ENCODE measurements around the gene ACVR1B.

Gene ACVR1B

DNA sequence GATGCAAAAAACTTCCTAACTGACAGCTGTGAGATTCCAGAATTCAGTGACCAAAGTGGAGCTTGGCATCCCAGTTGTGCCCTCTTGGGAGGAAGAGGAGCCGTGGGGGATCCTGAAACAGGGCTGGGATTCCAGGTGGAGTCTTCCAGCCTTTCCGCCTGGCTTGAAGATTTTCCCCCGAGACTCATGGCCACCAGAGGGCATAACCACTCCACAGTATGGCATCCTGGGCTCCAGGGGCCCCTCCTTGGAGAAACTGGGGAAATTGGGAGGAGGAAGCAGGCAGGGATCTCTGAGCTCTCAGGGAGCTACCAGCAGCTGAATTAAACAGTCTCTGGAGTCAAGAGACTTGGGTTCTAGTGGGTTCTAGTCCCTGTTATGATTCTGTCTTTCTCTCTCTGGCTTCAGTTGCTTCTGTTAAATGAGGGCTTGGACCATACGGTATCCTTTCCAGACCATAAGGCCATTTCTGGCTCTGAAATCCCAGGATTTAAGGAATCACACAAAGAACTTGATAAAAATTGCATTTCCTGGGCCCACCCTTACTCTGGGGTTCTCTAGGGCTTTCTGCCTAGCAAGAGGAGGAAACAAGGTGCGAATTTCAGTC, 52.6 kb downstream of the ACVR1B start:
- DNase-seq (ENCODE audit: low read depth): no peak

- no peak for DNase-seq (ENCODE audit: low read depth)
These were observed 53.9 kb downstream of the ACVR1B start for GRCh38 chr12:52005218-52005902.

- DNase-seq (ENCODE audit: low read depth): no peak
These were observed 54.6 kb downstream of the ACVR1B start for GRCh38 chr12:52005903-52006703.

DNA sequence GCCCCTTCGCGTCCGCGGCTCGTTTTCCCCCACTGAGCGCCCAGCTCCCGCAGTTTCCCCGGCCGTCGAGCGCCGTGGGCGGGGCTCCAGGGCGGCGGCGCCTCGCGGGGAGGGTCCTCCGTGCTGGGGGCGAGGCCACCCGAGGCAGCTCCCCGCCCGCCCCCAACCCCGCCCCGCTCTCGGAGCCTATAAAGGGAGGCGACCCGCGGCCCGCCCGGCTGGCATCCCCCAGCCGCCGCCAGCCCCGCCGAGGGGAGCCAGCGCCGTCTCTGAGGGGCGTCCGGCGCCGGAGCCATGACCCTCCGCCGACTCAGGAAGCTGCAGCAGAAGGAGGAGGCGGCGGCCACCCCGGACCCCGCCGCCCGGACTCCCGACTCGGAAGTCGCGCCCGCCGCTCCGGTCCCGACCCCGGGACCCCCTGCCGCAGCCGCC, 55.2 kb downstream of the ACVR1B start, which contains the start of gene TAMALIN:
Gene TAMALIN (plus strand): TSS at position 221 of the 432 bp plus-strand sequence. CDS start 74 bp downstream, at position 295.
- no peak for DNase-seq (ENCODE audit: low read depth)

- DNase-seq (ENCODE audit: low read depth): no peak
These were observed 55.8 kb downstream of the ACVR1B start for GRCh38 chr12:52007158-52007921.

DNA sequence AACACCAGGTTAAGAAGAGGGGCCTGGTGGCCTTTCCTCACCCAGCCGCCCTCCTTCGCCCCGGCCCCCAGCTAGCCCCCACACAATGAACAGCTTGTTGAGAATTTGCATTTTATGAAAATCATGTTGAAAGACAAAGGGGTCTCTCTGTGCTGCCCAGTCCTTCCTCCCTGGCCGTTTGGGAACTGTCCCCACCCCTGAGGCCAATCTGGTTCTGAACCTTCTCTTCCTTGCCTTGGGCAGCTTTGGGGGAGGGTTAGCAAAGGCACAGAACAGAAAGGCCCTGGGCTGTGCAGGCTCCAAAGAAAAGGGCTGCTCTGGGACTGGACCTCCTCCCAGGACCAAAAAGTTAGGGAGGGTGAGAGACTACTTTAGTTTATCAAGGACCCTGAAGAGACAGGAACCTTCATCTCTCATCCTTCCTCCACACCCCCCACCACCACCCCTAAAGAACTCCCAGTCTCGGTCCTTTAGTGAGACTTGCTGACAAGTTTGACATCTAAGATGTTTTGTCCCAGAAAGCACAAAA, 56.5 kb downstream of the ACVR1B start:
- DNase-seq (ENCODE audit: low read depth): no peak

DNA sequence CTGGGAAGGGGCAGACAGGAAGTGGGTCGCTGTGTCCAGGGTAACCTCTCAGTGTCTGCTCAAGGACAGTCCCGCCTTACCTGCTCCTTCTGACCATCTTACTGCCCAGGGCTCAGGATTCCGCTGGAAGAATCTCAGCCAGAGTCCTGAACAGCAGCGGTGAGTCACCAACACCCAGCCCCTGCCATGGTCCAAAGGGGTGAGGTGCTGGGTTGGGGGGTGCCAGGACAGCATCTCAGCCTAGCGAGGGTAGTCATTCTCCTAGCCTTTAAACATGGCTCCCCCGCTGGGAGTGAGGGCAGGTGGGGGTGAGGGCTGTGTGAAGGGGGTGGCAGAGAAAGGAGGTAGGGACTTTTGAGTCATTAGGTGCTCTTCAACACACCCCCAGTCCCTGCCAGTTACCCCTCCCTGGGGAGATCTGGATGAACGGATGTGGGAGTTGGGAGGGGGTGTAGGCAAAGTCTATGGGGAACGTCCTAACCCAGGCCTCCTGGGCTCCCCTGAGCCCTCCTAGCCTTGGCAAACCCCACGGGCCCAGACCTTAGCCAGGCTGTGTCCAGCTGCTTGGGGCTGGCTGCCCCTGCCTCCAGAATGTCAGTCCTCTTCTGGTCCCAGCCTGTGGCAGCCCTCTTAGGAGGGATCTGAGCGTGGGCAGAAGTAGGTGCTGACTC, 57.7 kb downstream of the ACVR1B start:
- DNase-seq (ENCODE audit: low read depth): no peak

- DNase-seq (ENCODE audit: low read depth): no peak
These were observed 58.7 kb downstream of the ACVR1B start for GRCh38 chr12:52010152-52010622.

DNA sequence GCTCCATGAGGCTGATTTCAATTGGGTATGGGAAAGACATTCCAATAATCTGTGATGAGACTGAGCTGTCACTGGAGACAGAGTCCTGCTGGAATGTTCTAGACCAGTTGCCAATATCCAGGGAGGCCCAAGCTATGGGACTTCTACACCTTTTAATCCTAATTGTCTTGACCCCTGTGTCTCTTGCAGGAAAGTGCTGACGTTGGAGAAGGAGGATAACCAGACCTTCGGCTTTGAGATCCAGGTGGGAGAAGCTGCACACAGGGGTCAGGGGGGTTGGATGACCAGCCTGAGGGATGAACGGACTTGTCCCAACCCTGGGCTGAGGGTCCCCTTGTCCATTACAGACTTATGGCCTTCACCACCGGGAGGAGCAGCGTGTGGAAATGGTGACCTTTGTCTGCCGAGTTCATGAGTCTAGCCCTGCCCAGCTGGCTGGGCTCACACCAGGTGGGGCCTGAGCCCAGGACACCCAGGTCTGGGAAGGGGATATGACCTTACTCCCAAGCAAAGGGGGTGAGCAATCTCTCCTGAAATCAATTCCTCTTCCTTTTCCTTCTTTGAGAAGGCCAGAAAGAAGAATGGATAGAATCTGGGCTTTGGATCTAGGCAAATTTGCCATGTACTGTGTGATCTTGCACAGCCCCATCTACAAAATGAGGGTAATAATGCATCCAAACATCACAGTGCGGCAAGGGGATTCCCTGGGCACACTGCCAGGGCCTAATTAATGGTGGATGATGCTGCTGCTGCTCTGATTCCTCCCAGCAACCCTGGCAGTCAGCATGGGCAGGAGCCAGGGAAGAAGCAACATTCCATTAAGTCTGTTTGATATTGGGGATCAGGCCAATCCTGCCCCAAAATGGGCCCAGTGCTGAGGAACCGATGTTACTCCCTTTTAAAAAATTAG, 59.4 kb downstream of the ACVR1B start:
- DNase-seq (ENCODE audit: low read depth): no peak

GRCh38 chr12:52011602-52012214, 60.2 kb downstream of the ACVR1B start:
- no peak for DNase-seq (ENCODE audit: low read depth)

DNA sequence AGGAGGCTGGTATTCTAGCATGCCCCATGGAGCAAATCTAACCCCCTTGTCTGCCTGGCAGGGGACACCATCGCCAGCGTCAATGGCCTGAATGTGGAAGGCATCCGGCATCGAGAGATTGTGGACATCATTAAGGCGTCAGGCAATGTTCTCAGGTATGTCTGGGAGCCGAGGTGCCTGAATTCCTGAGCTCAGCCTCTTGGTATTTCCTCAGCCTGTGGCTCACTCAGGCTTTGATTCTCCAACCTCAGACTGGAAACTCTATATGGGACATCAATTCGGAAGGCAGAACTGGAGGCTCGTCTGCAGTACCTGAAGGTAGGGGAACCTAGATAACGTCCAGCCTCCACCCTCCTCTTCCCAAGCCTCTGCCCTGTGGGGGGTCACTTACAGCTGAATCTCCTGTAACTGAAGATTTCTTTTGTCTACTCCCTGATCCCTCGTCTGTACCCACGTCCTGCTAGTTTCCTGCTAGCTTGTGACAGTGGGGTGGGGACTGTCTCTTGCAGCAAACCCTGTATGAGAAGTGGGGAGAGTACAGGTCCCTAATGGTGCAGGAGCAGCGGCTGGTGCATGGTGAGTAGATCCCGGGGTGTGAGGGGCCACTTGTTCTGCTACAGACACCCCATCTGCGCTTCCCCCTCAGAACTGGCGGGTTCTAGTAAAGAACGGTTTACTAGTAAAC, 62.3 kb downstream of the ACVR1B start:
- no peak for DNase-seq (ENCODE audit: low read depth)

- DNase-seq (ENCODE audit: low read depth): no peak
These were observed 63.4 kb downstream of the ACVR1B start for GRCh38 chr12:52014567-52015530.

- DNase-seq (ENCODE audit: low read depth): no peak
These were observed 64.1 kb downstream of the ACVR1B start for GRCh38 chr12:52015532-52016041.

DNA sequence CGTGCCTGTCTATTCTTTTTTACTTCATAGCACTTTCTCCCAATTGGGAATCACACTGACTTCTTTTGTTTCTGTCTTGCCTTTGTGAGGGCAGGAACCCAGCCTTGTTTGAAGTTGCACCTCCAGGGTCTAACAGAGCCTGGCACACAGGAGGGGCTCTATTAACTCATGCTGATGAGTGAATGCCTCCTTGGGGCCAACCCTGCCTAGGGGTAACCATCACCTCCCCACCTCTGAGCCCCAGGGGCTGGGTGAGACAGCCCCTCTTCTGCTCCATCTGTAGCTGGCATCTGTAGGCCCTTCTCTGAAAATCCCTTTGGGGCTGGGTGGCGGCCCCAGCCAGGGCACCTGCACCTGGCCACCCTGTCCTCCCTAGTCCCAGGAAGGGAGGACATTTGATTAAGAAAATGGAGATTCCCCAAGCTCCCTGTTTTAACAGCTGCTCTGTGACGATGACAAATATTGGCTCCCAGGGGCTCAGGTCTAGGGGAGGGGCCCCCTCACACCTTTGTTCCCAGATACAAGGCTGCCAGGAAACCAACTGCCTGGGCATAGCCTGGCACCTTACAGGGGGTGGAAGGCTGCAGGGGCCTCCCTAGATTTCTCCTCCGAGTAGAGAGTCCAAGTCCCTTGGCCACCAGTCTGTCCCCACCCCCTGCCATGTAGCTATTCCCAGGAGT, 67.1 kb downstream of the ACVR1B start:
- no peak for DNase-seq (ENCODE audit: low read depth)

DNA sequence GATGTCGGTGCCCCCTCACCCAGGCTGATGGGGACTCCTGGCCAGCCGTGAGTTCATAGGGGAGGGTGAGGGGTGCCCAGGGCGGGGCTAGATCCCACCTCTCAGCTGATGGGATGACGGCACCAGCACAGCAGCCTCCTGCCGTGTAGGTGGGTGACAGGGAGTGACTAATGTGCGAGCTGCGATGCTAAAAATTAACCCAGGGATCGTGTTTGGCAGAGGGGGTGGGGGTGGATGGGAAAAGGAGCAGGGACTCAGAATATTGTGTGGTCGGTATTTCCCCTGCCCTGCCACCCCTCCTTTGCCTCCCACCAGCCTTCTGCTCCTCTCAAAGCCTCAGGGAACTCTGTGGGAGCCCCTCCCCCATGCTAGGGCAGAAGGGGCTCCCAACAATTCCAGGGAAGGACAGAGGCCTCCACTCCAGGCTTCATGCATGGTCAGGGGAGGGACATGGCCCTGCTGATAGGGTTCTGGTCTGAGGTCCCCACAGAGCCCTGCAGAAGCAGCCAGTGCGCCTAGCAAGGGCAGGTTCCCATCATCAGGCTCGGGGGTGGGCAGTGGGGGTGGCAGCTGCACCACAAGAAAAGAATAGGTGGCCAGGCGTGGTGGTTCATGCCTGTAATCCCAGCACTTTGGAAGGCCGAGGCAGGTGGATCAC, 67.7 kb downstream of the ACVR1B start:
- no peak for DNase-seq (ENCODE audit: low read depth)

DNA sequence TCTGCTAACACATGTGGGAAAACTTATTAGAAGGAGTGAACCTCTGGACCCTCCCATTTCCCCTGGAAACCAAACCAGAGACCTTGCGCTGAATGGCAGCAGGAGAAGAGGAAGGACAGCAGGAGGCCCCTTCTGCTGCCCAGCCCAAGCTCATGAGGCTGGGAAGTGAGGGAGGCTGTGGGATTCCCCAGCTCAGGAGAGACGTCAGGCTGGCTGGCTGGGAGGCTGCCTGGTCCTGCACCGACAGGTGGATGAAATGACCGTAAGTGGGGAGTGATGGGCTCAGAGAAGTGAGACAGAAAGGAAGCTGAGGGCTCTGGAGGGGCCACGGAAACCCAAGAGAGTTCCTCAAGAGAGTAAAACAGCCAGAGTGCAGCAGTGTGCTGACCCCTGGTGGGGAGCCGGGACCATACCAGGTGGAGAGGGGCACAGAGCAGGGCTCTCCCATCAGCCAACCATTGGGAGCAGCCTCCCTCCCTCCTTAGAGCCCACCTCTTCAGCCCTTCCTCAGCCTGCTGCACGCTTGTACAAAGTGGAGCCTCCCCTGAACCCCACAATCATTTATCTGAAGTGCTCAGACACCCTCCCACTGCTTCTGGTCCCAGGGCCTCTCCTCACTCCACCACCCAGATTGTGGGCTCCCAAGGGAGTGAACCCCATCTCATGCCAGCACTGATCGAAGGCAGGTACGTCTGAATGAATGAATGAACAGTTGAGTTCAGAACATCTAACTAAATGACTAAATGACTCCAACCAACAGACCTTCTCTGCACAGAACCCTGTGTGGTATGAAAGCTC, 69.2 kb downstream of the ACVR1B start:
- no peak for DNase-seq (ENCODE audit: low read depth)

Data from HS-5 (cell line).